ENCODE results near the gene CEP120. TPM values are rescaled to one million over a fixed set of nuclear protein-coding genes. Genes with fewer than 3 reads are reported as not detected.
"Not testable (repeated sequence)": the region's sequence is repeated elsewhere in the genome, so short reads cannot be mapped to it uniquely, and the experiment has no call there.

CEP120 gene
- 18.7 and 20.8 TPM in 2 replicates for total RNA-seq
- long read RNA-seq, partial matches to known transcripts: 6 of 9 reads
- long read RNA-seq, other reads (novel, unspliced or antisense): 3 of 9 reads

DNA sequence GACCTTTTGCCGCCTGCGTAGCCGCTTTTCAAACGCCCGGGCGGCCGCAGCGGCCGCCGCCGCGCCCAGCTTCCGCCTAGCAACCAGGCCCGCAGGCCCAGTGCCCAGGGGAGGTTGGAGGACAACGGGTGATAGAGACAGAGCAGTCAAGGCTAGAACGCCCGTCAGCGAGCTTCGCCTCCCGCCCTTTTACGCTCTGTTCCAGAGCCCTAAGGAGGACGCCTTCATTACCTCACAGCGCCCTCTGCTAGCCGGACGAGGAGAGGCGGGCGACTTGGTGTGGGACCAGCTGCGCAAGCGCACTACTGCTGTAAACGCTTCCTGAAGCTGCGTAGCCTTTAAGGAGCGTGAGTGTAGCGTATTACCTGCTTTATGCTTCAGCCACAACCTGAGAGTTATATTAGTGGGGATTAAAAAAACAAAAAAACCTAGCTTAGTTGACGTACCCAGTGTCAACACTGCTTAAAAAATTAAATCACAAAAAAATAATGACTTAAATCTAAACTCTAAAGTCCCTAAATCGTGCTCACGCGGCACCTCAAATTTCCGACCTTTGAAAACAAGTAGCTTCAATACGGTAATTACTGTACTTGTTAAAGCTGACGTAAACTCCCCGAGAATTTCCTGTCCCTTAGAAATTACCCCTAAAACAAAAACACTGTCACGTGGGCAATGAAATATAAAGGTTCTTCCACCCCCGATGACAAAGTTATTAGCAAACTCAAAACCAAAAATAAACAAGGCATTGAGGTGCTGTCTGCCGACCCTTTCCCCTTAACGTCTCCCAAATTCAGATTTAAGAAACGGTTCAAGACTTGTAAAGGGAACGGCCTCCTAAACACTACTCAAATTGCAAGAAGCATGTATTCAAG lies at the start of gene CEP120:
TSS of gene CEP120 (minus strand) at position 126 of the 872 bp plus-strand sequence. CDS start 405 bp downstream, outside the sequence.
- peak within 1 kb of the TSS; percentile 98 for H3K27ac Mint-ChIP-seq (ENCODE audit: unreplicated experiment)
- DNase-seq (ENCODE audit: extremely low spot score, unreplicated experiment): peak; percentile 99
- TF ChIP-seq, protein P1, sequence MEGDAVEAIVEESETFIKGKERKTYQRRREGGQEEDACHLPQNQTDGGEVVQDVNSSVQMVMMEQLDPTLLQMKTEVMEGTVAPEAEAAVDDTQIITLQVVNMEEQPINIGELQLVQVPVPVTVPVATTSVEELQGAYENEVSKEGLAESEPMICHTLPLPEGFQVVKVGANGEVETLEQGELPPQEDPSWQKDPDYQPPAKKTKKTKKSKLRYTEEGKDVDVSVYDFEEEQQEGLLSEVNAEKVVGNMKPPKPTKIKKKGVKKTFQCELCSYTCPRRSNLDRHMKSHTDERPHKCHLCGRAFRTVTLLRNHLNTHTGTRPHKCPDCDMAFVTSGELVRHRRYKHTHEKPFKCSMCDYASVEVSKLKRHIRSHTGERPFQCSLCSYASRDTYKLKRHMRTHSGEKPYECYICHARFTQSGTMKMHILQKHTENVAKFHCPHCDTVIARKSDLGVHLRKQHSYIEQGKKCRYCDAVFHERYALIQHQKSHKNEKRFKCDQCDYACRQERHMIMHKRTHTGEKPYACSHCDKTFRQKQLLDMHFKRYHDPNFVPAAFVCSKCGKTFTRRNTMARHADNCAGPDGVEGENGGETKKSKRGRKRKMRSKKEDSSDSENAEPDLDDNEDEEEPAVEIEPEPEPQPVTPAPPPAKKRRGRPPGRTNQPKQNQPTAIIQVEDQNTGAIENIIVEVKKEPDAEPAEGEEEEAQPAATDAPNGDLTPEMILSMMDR (IDR thresholded peaks at IDR 0.05): peak; percentile 83
- H3K4me3 Mint-ChIP-seq (ENCODE audit: unreplicated experiment): no peak within 1 kb of the TSS
- no peaks in the 10 kb centered on the region for H3K36me3 Mint-ChIP-seq (ENCODE audit: unreplicated experiment)
- no peaks in the 10 kb centered on the region for H3K9me3 Mint-ChIP-seq (ENCODE audit: unreplicated experiment)
- H3K4me1 Mint-ChIP-seq (ENCODE audit: unreplicated experiment): peaks cover 13% of the 10 kb centered on the region
- H3K27me3 Mint-ChIP-seq (ENCODE audit: unreplicated experiment): peaks cover 2% of the 10 kb centered on the region

DNA sequence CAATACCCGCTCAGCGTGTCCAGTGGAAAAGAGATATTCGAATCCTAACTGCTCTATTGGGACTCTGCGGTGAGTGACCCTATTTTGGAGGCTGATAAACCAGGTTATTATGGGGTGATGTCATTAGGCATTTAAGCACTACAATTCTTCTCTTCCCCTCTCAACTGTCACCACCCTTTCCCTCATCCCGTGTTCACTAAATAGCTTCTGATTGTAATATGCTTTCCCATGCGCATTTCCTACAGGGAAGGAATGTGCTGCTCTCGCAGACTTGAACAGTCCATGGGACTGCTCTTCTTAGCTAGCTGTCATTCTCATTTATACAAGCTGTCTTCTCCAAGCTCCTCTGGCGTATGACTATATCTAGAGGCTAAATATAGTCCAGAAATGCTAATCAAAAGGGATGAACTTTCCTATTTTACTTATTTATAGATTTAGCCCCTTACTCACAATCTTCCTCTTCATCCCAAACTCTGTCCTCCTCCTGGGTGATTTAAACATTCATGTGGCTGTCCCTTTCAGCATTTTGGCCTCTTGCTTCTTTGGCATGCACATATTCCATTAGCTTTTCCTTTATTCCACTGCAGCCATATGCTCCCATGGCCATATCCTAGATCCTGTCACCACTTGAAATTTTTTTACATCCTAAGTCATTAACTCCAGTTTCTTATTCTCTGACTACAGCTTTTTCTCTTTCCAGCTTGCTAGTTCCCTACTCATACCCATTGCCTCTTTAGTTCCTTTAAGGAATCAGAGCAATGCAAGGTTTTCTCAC lies 49.1 kb upstream of the CEP120 start:
- Mint-ChIP-seq H3K4me3 (ENCODE audit: unreplicated experiment) (no peak overlapping the region), H3K36me3 (ENCODE audit: unreplicated experiment) (no peaks in the 10 kb centered on the region), H3K9me3 (ENCODE audit: unreplicated experiment) (peaks cover 5% of the 10 kb centered on the region), H3K27me3 (ENCODE audit: unreplicated experiment) (peaks cover 35% of the 10 kb centered on the region), H3K4me1 (ENCODE audit: unreplicated experiment) (no peaks in the 10 kb centered on the region), H3K27ac (ENCODE audit: unreplicated experiment) (no peak overlapping the region)
- DNase-seq (ENCODE audit: extremely low spot score, unreplicated experiment): no peak
- TF ChIP-seq, protein P1 (IDR thresholded peaks at IDR 0.05): no peak

DNA sequence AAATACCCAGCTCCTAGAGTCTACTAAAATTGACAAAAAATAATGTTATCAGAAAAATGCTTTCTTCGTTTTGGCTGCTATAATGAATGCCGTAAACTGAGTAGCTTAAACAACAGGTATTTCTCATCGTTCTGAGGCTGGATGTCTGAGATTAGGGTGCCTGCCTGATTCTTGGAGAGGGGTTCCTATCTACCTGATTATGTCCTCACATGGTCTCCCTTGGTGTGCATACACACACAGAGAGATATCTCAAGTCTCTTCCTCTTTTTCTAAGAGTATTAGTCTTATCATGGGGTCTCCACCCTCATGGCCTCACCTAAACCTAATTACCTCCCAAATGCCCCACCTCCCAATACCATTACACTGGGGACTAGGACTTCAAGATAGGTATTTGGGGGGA lies 48.2 kb upstream of the CEP120 start:
- Mint-ChIP-seq H3K27ac (ENCODE audit: unreplicated experiment) (no peak overlapping the region), H3K4me3 (ENCODE audit: unreplicated experiment) (no peak overlapping the region), H3K9me3 (ENCODE audit: unreplicated experiment) (peaks cover 9% of the 10 kb centered on the region), H3K4me1 (ENCODE audit: unreplicated experiment) (no peaks in the 10 kb centered on the region), H3K36me3 (ENCODE audit: unreplicated experiment) (no peaks in the 10 kb centered on the region), H3K27me3 (ENCODE audit: unreplicated experiment) (peaks cover 39% of the 10 kb centered on the region)
- TF ChIP-seq, protein P1 (IDR thresholded peaks at IDR 0.05): no peak
- DNase-seq (ENCODE audit: extremely low spot score, unreplicated experiment): no peak

DNA sequence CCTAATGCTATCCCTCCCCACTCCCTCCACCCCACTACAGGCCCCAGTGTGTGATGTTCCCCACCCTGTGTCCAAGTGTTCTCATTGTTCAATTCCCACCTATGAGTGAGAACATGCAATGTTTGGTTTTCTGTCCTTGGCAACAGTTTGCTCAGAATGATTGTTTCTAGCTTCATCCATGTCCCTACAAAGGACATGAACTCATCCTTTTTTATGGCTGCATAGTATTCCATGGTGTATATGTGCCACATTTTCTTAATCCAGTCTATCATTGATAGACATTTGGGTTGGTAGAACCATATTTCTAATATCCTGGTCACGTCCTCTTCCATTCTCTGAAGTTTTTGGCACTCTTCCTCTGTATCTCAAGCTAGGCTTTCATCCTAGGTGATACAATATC lies 43.6 kb upstream of the CEP120 start:
- H3K27me3 Mint-ChIP-seq (ENCODE audit: unreplicated experiment): peaks cover 48% of the 10 kb centered on the region
- H3K4me3 Mint-ChIP-seq (ENCODE audit: unreplicated experiment); H3K27ac Mint-ChIP-seq (ENCODE audit: unreplicated experiment); H3K36me3 Mint-ChIP-seq (ENCODE audit: unreplicated experiment); H3K9me3 Mint-ChIP-seq (ENCODE audit: unreplicated experiment); DNase-seq (ENCODE audit: extremely low spot score, unreplicated experiment); H3K4me1 Mint-ChIP-seq (ENCODE audit: unreplicated experiment): not testable (repeated sequence)

DNA sequence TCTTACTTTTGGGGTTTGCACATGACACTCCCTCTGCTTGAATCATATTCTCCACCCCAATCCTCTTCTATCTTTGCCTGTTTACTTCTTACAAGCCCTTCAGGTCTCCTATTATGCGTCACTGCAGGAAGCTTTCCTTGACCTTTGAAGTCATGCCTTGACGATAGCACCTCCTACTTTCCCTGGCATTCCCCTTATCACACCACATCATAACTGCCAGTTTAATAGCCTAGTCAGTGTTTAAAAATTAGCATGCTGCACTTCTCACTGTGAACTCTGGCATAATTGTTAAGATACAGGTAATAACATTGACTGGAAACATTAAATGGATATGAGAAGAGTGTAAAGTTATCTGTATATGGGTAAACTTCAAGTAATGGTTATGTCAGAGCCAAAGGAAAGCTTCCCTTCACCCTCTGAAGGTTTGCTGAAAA lies 37.1 kb upstream of the CEP120 start:
- H3K9me3 Mint-ChIP-seq (ENCODE audit: unreplicated experiment): no peaks in the 10 kb centered on the region
- no peak overlapping the region for H3K27ac Mint-ChIP-seq (ENCODE audit: unreplicated experiment)
- H3K36me3 Mint-ChIP-seq (ENCODE audit: unreplicated experiment): no peaks in the 10 kb centered on the region
- TF ChIP-seq, protein P1 (IDR thresholded peaks at IDR 0.05): no peak
- no peaks in the 10 kb centered on the region for H3K4me1 Mint-ChIP-seq (ENCODE audit: unreplicated experiment)
- H3K4me3 Mint-ChIP-seq (ENCODE audit: unreplicated experiment): no peak overlapping the region
- peaks cover 14% of the 10 kb centered on the region for H3K27me3 Mint-ChIP-seq (ENCODE audit: unreplicated experiment)
- no peak for DNase-seq (ENCODE audit: extremely low spot score, unreplicated experiment)

DNA sequence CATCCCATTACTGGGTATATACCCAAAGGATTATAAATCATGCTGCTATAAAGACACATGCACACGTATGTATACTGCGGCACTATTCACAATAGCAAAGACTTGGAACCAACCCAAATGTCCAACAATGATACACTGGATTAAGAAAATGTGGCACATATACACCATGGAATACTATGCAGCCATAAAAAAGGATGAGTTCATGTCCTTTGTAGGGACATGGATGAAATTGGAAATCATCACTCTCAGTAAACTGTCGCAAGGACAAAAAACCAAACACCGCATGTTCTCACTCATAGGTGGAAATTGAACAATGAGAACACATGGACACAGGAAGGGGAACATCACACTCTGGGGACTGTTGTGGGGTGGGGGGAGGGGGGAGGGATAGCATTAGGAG lies 35.8 kb upstream of the CEP120 start:
- H3K36me3 Mint-ChIP-seq (ENCODE audit: unreplicated experiment); H3K27ac Mint-ChIP-seq (ENCODE audit: unreplicated experiment); DNase-seq (ENCODE audit: extremely low spot score, unreplicated experiment); H3K27me3 Mint-ChIP-seq (ENCODE audit: unreplicated experiment); H3K4me3 Mint-ChIP-seq (ENCODE audit: unreplicated experiment); H3K9me3 Mint-ChIP-seq (ENCODE audit: unreplicated experiment); H3K4me1 Mint-ChIP-seq (ENCODE audit: unreplicated experiment): not testable (repeated sequence)
